Hematopoietic multipotent progenitor cell treated with erythropoietin and hydrocortisone succinate and interleukin-3 and kit ligand, for 17 days (in vitro differentiated cells): Measurements from ENCODE around the gene AKR1B15.
A peak's percentile ranks its signal among the peaks of the same experiment; 100 is the strongest.
"Not testable (repeated sequence)": the region's sequence is repeated elsewhere in the genome, so short reads cannot be mapped to it uniquely, and the experiment has no call there.

Experiments
- DNase-seq: peaks from one replicate; pipeline ENCODE4 v3.0.0-alpha.2; 2015; ENCODE audit warnings: low spot score

The AKR1B15 gene

GRCh38 chr7:134548877-134549276 lies at the start of gene AKR1B15:
AKR1B15 (plus strand) TSS chr7:134549110; CDS start chr7:134564620, 15,510 bp downstream.
- no peak for DNase-seq

- DNase-seq: no peak
Measured at GRCh38 chr7:134500406-134500805, 48.5 kb upstream of the AKR1B15 start.

GRCh38 chr7:134500982-134501381 lies 47.9 kb upstream of the AKR1B15 start:
- DNase-seq: no peak

GRCh38 chr7:134502463-134503371 lies 46.2 kb upstream of the AKR1B15 start:
- no peak for DNase-seq

- DNase-seq: no peak
Measured at GRCh38 chr7:134504660-134505164, 44.2 kb upstream of the AKR1B15 start.

GRCh38 chr7:134505856-134506255 lies 43.1 kb upstream of the AKR1B15 start:
- DNase-seq: no peak

- DNase-seq: no peak
Measured at GRCh38 chr7:134509010-134509409, 39.9 kb upstream of the AKR1B15 start.

GRCh38 chr7:134510646-134511045 lies 38.3 kb upstream of the AKR1B15 start:
- no peak for DNase-seq

GRCh38 chr7:134512271-134512670 lies 36.6 kb upstream of the AKR1B15 start:
- no peak for DNase-seq

GRCh38 chr7:134513169-134513752 lies 35.6 kb upstream of the AKR1B15 start:
- DNase-seq: no peak

- no peak for DNase-seq
Measured at GRCh38 chr7:134514106-134514505, 34.8 kb upstream of the AKR1B15 start.

- peak; percentile 67 for DNase-seq
Measured at GRCh38 chr7:134514663-134515062, 34.2 kb upstream of the AKR1B15 start.

- no peak for DNase-seq
Measured at GRCh38 chr7:134515569-134516468, 33.1 kb upstream of the AKR1B15 start.

GRCh38 chr7:134520130-134520529 lies 28.8 kb upstream of the AKR1B15 start:
- no peak for DNase-seq

- no peak for DNase-seq
Measured at GRCh38 chr7:134522601-134523000, 26.3 kb upstream of the AKR1B15 start.

- not testable (repeated sequence) for DNase-seq
Measured at GRCh38 chr7:134525449-134525848, 23.5 kb upstream of the AKR1B15 start.

- not testable (repeated sequence) for DNase-seq
Measured at GRCh38 chr7:134526552-134527248, 22.2 kb upstream of the AKR1B15 start.

- DNase-seq: no peak
Measured at GRCh38 chr7:134527979-134528371, 20.9 kb upstream of the AKR1B15 start.

GRCh38 chr7:134528749-134529148 lies 20.2 kb upstream of the AKR1B15 start:
- DNase-seq: no peak

- DNase-seq: no peak
Measured at GRCh38 chr7:134530460-134530859, 18.4 kb upstream of the AKR1B15 start.

- DNase-seq: no peak
Measured at GRCh38 chr7:134532180-134532953, 16.5 kb upstream of the AKR1B15 start.
